ENCODE data around the gene IKZF3. TPM values are rescaled to one million over a fixed set of nuclear protein-coding genes. Genes with fewer than 3 reads are reported as not detected.

The IKZF3 gene
- total and polyA plus RNA-seq, 10 of the 15 experiments (the other 5 are each of a cell fraction or from before 2014, with no cell fraction given): 5.5 to 98.2 (median 47.6) TPM

- no peak for FAIRE-seq
- intact Hi-C loops (cut with micrococcal nuclease; ENCODE audit: unreplicated experiment): no loop called here
- RAD21 ChIA-PET (ENCODE audit: unreplicated experiment): interaction anchor here (1.1 to 2.3 kb wide), 3 partner anchors 9 to 102 kb away, joined by 3 to 7 read pairs (median 4); no protein-coding TSS in a partner anchor
- in situ Hi-C loops (cut with MboI): no loop called here
- H3K27me3 ChIP-seq (replicated peaks in 1 of 2; ENCODE audit: control insufficient read depth in 2 of 2, insufficient read depth in 2 of 2, low read length in 1 of 2): no peaks in the 10 kb centered on the region
- no peak overlapping the region for H3K4me2 ChIP-seq (ENCODE audit: control insufficient read depth, insufficient read depth)
- SMC1A ChIA-PET (ENCODE audit: uncharacterized antibody, unreplicated experiment): interaction anchor here (0.6 to 1.8 kb wide), 4 partner anchors 13 to 29 kb away, joined by 3 to 5 read pairs (median 4); no protein-coding TSS in a partner anchor
- no peak overlapping the region for H3K4me3 ChIP-seq
- H3K79me2 ChIP-seq (ENCODE audit: control insufficient read depth, insufficient read depth, low read length): peaks cover 66% of the 10 kb centered on the region
- 92% methylated on average over 5 of the region's 5 CpGs for WGBS (ENCODE audit: insufficient coverage, insufficient replicate concordance, low lambda C conversion rate, missing lambda C conversion rate)
- no peaks in the 10 kb centered on the region; the same call in none of the 2 replicates for H4K20me1 ChIP-seq (ENCODE audit: control insufficient read depth, insufficient read depth)
- TSS peak; percentile 29 for BruUV-seq (replicated peaks)
- DNase-seq (ENCODE audit: low read depth, low spot score): no peak
- no peak overlapping the region for H3K9ac ChIP-seq (ENCODE audit: control insufficient read depth, insufficient read depth, low read length)
- ATAC-seq: no peak
- H3K4me1 ChIP-seq (ENCODE audit: control insufficient read depth, insufficient read depth, low read length): peaks cover 58% of the 10 kb centered on the region
- POLR2A ChIA-PET: no interaction called here
- H2AFZ ChIP-seq (ENCODE audit: control insufficient read depth, low read depth, low read length): no peak overlapping the region
- no peaks in the 10 kb centered on the region for H3K9me3 ChIP-seq (replicated peaks; ENCODE audit: control insufficient read depth, insufficient read depth, low read length)
- H3K27ac ChIP-seq (ENCODE audit: control insufficient read depth, insufficient read depth): no peak overlapping the region
- CTCF ChIA-PET: interaction anchor here (0.6 kb wide), 1 partner anchor 82 kb away, joined by 4 read pairs; no protein-coding TSS in a partner anchor
- H3K36me3 ChIP-seq (ENCODE audit: control insufficient read depth in 2 of 2, insufficient read depth in 2 of 2, low read length in 1 of 2): peaks cover 16 to 46% of the 10 kb centered on the region in 2 experiments
- no peak for TF ChIP-seq TCF12 (IDR thresholded peaks at IDR 0.05; ENCODE audit: low read depth, low read length)
- TF ChIP-seq ZBTB33 (IDR thresholded peaks at IDR 0.05): no peak
- no peak for TF ChIP-seq JUNB (IDR thresholded peaks at IDR 0.05)
- no peak for TF ChIP-seq CHD4 (IDR thresholded peaks at IDR 0.05)
- no peak for TF ChIP-seq ZNF592 (IDR thresholded peaks at IDR 0.05)
- no peak for TF ChIP-seq POLR2AphosphoS2 (IDR thresholded peaks at IDR 0.05; ENCODE audit: low read depth, low read length)
- TF ChIP-seq CUX1 (IDR thresholded peaks at IDR 0.05; ENCODE audit: insufficient replicate concordance, low read depth, low read length): no peak
- no peak for TF ChIP-seq NFYA (IDR thresholded peaks at IDR 0.05; ENCODE audit: borderline replicate concordance, low read depth, low read length)
- TF ChIP-seq FOXM1 (IDR thresholded peaks at IDR 0.05; ENCODE audit: low read depth, low read length): no peak
- TF ChIP-seq ELK1 (IDR thresholded peaks at IDR 0.05; ENCODE audit: low read depth, low read length): no peak
Observed at GRCh38 chr17:39763051-39763820, 100.9 kb downstream of the IKZF3 start.
